CD4-positive, CD25-positive, alpha-beta regulatory T cell (primary cell): Measurements from ENCODE around the gene CBX7. TPM values are rescaled to one million over a fixed set of nuclear protein-coding genes. Genes with fewer than 3 reads are reported as not detected.
A peak's percentile ranks its signal among the peaks of the same experiment; 100 is the strongest.

Experiments used
- ATAC-seq, 2 donors: fragments of 150-1000 bp; cut with Tn5 transposase; one replicate each; pipeline ENCODE4 v1.10.0; 2021; ENCODE audit warnings: low read depth in 2 of 2, moderate number of reproducible peaks in 2 of 2, moderate library complexity in 1 of 2
- DNase-seq, 3 donors: peaks; one replicate each; pipeline versions ENCODE4 v3.0.0 to v3.0.0-alpha.2; 2012 to 2022; ENCODE audit warnings: mixed read lengths in 1 of 3
- H3K27ac ChIP-seq: one replicate; pipeline ENCODE4 v1.7.0; 2013; ENCODE audit warnings: mild to moderate bottlenecking, low read length; ENCODE audit not compliant: insufficient read depth, poor library complexity, severe bottlenecking
- H3K27me3 ChIP-seq: one replicate; pipeline ENCODE4 v1.7.0; 2013; ENCODE audit warnings: low read length; ENCODE audit not compliant: control insufficient read depth, insufficient read depth
- H3K36me3 ChIP-seq: one replicate; pipeline ENCODE4 v1.7.0; 2013; ENCODE audit warnings: mild to moderate bottlenecking, low read length, moderate library complexity; ENCODE audit not compliant: control insufficient read depth, insufficient read depth
- H3K4me1 ChIP-seq: 2 replicates; pipeline ENCODE4 v1.7.0; 2013; ENCODE audit warnings: mild to moderate bottlenecking, low read length; ENCODE audit not compliant: insufficient read depth, control insufficient read depth, poor library complexity, severe bottlenecking
- H3K4me3 ChIP-seq: one replicate; pipeline ENCODE4 v1.7.0; 2013; ENCODE audit warnings: low read depth, mild to moderate bottlenecking, low read length, moderate library complexity
- H3K9me3 ChIP-seq, 2 experiments: 1 replicate in 1 of 2; 2 replicates in 1 of 2; pipeline ENCODE4 v1.7.0; 2013; ENCODE audit warnings: low read length in 2 of 2, mild to moderate bottlenecking in 1 of 2, moderate library complexity in 1 of 2; ENCODE audit not compliant: control insufficient read depth in 2 of 2
- H3K27ac Mint-ChIP-seq, 3 donors: one replicate each; pipeline ENCODE4 v1.8.0; 2020 to 2022; ENCODE audit warnings: mild to moderate bottlenecking in 3 of 3, mixed read lengths in 3 of 3, moderate library complexity in 2 of 3
- H3K27me3 Mint-ChIP-seq: one replicate; pipeline ENCODE4 v1.8.0; 2022; ENCODE audit warnings: mild to moderate bottlenecking, mixed read lengths
- H3K36me3 Mint-ChIP-seq: one replicate; pipeline ENCODE4 v1.8.0; 2020; ENCODE audit warnings: mixed read lengths
- H3K4me1 Mint-ChIP-seq, 4 donors: one replicate each; pipeline ENCODE4 v1.8.0; 2020 to 2022; ENCODE audit warnings: mixed read lengths in 4 of 4, mild to moderate bottlenecking in 1 of 4
- H3K4me3 Mint-ChIP-seq, 4 donors: one replicate each; pipeline ENCODE4 v1.8.0; 2020 to 2022; ENCODE audit warnings: mild to moderate bottlenecking in 4 of 4, mixed read lengths in 4 of 4, moderate library complexity in 3 of 4
- H3K9me3 Mint-ChIP-seq, 7 donors: one replicate each; pipeline ENCODE4 v1.8.0; 2020 to 2022; ENCODE audit warnings: mixed read lengths in 7 of 7, mild to moderate bottlenecking in 3 of 7, moderate library complexity in 2 of 7
- polyA plus RNA-seq, 4 donors: library from polyadenylated mRNA; unstranded; fragments of 300-500 nt; fragmentation: Illumina TruSeq; gene quantifications; one replicate each; pipeline ENCODE4 v1.2.3, GENCODE V29; 2021
- total RNA-seq: library from RNA; stranded (reverse); gene quantifications from one replicate; pipeline ENCODE4 v1.2.3, GENCODE V29; 2022

Gene CBX7
- total and polyA plus RNA-seq, 5 donors from 2014 or later, result 27.7 to 102 (median 37.5) TPM

- peaks cover 7% of the 10 kb centered on the region for H3K36me3 ChIP-seq
- H3K27me3 Mint-ChIP-seq, result no peaks in the 10 kb centered on the region
- ATAC-seq (no peak), DNase-seq (no peak)
- peak overlapping the region; percentile 94 for H3K27ac ChIP-seq
- H3K36me3 Mint-ChIP-seq, result peaks cover 10% of the 10 kb centered on the region
- H3K4me3 Mint-ChIP-seq, result peak overlapping the region; percentile 70 to 92 (median 78)
- H3K4me3 ChIP-seq, result peak overlapping the region; percentile 65
- H3K4me1 Mint-ChIP-seq, result peaks cover 11 to 75% (median 49%) of the 10 kb centered on the region in 4 donors
- no peaks in the 10 kb centered on the region for H3K27me3 ChIP-seq
- no peaks in the 10 kb centered on the region for H3K9me3 Mint-ChIP-seq
- no peaks in the 10 kb centered on the region for H3K9me3 ChIP-seq
- H3K4me1 ChIP-seq, result peaks cover 58% of the 10 kb centered on the region
- peak overlapping the region; percentile 94 to 99 (median 96) for H3K27ac Mint-ChIP-seq
Observed at GRCh38 chr22:39089928-39090327, 62.6 kb downstream of the CBX7 start.

GRCh38 chr22:39088685-39089032 lies 63.8 kb downstream of the CBX7 start:
- ATAC-seq, result no peak
- H3K36me3 Mint-ChIP-seq, result peaks cover 10% of the 10 kb centered on the region
- no peaks in the 10 kb centered on the region for H3K27me3 Mint-ChIP-seq
- no peaks in the 10 kb centered on the region for H3K9me3 ChIP-seq
- peak overlapping the region; percentile 43 to 99 (median 94) for H3K27ac Mint-ChIP-seq
- peaks cover 11 to 65% (median 42%) of the 10 kb centered on the region in 4 donors for H3K4me1 Mint-ChIP-seq
- no peak for DNase-seq
- H3K27ac ChIP-seq, result peak overlapping the region; percentile 94
- H3K4me3 Mint-ChIP-seq, result peak overlapping the region in 1 of 4 donors; percentile 60
- peaks cover 50% of the 10 kb centered on the region for H3K4me1 ChIP-seq
- H3K27me3 ChIP-seq, result no peaks in the 10 kb centered on the region
- no peak overlapping the region for H3K4me3 ChIP-seq
- peaks cover 7% of the 10 kb centered on the region for H3K36me3 ChIP-seq
- H3K9me3 Mint-ChIP-seq, result no peaks in the 10 kb centered on the region

- Mint-ChIP-seq H3K36me3 (peaks cover 10% of the 10 kb centered on the region), H3K27me3 (no peaks in the 10 kb centered on the region), H3K4me1 (peaks cover 11 to 66% (median 42%) of the 10 kb centered on the region in 4 donors), H3K9me3 (no peaks in the 10 kb centered on the region), H3K4me3 (peak overlapping the region in 2 of 4 donors; percentile 43 to 64), H3K27ac (peak overlapping the region; percentile 86 to 94 (median 93))
- no peak for DNase-seq
- peaks cover 56% of the 10 kb centered on the region for H3K4me1 ChIP-seq
- no peak overlapping the region for H3K4me3 ChIP-seq
- H3K36me3 ChIP-seq, result peaks cover 7% of the 10 kb centered on the region
- ATAC-seq, result no peak
- no peaks in the 10 kb centered on the region for H3K9me3 ChIP-seq
- H3K27ac ChIP-seq, result no peak overlapping the region
- no peaks in the 10 kb centered on the region for H3K27me3 ChIP-seq
Observed at GRCh38 chr22:39087881-39088684, 64.4 kb downstream of the CBX7 start.

- peaks cover 11 to 61% (median 37%) of the 10 kb centered on the region in 4 donors for H3K4me1 Mint-ChIP-seq
- peak overlapping the region in 2 of 3 donors; percentile 67 to 94 for H3K27ac Mint-ChIP-seq
- H3K36me3 Mint-ChIP-seq, result peaks cover 11% of the 10 kb centered on the region
- DNase-seq, result no peak
- no peaks in the 10 kb centered on the region for H3K27me3 Mint-ChIP-seq
- Histone ChIP-seq H3K27ac (no peak overlapping the region), H3K36me3 (peaks cover 12% of the 10 kb centered on the region), H3K27me3 (no peaks in the 10 kb centered on the region), H3K4me1 (peaks cover 49% of the 10 kb centered on the region), H3K4me3 (no peak overlapping the region), H3K9me3 (no peaks in the 10 kb centered on the region)
- no peaks in the 10 kb centered on the region for H3K9me3 Mint-ChIP-seq
- H3K4me3 Mint-ChIP-seq, result peak overlapping the region in 1 of 4 donors; percentile 64
- ATAC-seq, result no peak
Observed at GRCh38 chr22:39087098-39087497, 65.4 kb downstream of the CBX7 start.

- Mint-ChIP-seq H3K36me3 (peaks cover 22% of the 10 kb centered on the region), H3K27ac (peak overlapping the region in 1 of 3 donors; percentile 14), H3K27me3 (no peaks in the 10 kb centered on the region), H3K4me1 (peaks cover 5 to 57% (median 28%) of the 10 kb centered on the region in 4 donors), H3K9me3 (no peaks in the 10 kb centered on the region), H3K4me3 (peak overlapping the region in 1 of 4 donors; percentile 51)
- ATAC-seq (no peak), DNase-seq (no peak)
- Histone ChIP-seq H3K36me3 (peaks cover 26% of the 10 kb centered on the region), H3K27me3 (no peaks in the 10 kb centered on the region), H3K4me1 (peaks cover 39% of the 10 kb centered on the region), H3K9me3 (no peaks in the 10 kb centered on the region), H3K27ac (no peak overlapping the region), H3K4me3 (no peak overlapping the region)
Observed at GRCh38 chr22:39084666-39085065, 67.8 kb downstream of the CBX7 start.

GRCh38 chr22:39083212-39084165 lies 69.0 kb downstream of the CBX7 start:
- no peaks in the 10 kb centered on the region for H3K27me3 ChIP-seq
- H3K36me3 Mint-ChIP-seq, result peaks cover 22% of the 10 kb centered on the region
- peak overlapping the region in 1 of 3 donors; percentile 67 for H3K27ac Mint-ChIP-seq
- H3K4me1 Mint-ChIP-seq, result peaks cover 4 to 52% (median 23%) of the 10 kb centered on the region in 4 donors
- no peak overlapping the region for H3K4me3 ChIP-seq
- no peaks in the 10 kb centered on the region for H3K27me3 Mint-ChIP-seq
- H3K4me1 ChIP-seq, result peaks cover 31% of the 10 kb centered on the region
- H3K9me3 ChIP-seq, result no peaks in the 10 kb centered on the region
- H3K9me3 Mint-ChIP-seq, result no peaks in the 10 kb centered on the region
- ATAC-seq, result no peak
- no peak overlapping the region for H3K4me3 Mint-ChIP-seq
- no peak for DNase-seq
- peak overlapping the region; percentile 41 for H3K27ac ChIP-seq
- peaks cover 26% of the 10 kb centered on the region for H3K36me3 ChIP-seq

GRCh38 chr22:39081598-39081997 lies 70.9 kb downstream of the CBX7 start:
- peak overlapping the region in 2 of 4 donors; percentile 50 to 66 for H3K4me3 Mint-ChIP-seq
- H3K27ac Mint-ChIP-seq, result peak overlapping the region in 2 of 3 donors; percentile 85 to 86
- H3K4me1 Mint-ChIP-seq, result peaks cover 0 to 54% (median 26%) of the 10 kb centered on the region in 4 donors
- ATAC-seq (no peak), DNase-seq (no peak)
- no peaks in the 10 kb centered on the region for H3K27me3 ChIP-seq
- no peaks in the 10 kb centered on the region for H3K9me3 ChIP-seq
- H3K36me3 ChIP-seq, result peaks cover 22% of the 10 kb centered on the region
- H3K27ac ChIP-seq, result peak overlapping the region; percentile 33
- H3K9me3 Mint-ChIP-seq, result no peaks in the 10 kb centered on the region
- H3K27me3 Mint-ChIP-seq, result no peaks in the 10 kb centered on the region
- peaks cover 16% of the 10 kb centered on the region for H3K36me3 Mint-ChIP-seq
- H3K4me1 ChIP-seq, result peaks cover 41% of the 10 kb centered on the region
- H3K4me3 ChIP-seq, result no peak overlapping the region
